ENCODE results near the gene CCNH. TPM values are rescaled to one million over a fixed set of nuclear protein-coding genes. Genes with fewer than 3 reads are reported as not detected.
A peak's percentile ranks its signal among the peaks of the same experiment; 100 is the strongest.

Gene CCNH
- total and polyA plus RNA-seq, 9 of the 15 experiments (the other 6 are each of a cell fraction or from before 2014, with no cell fraction given): 100 to 213 (median 150) TPM

GRCh38 chr5:87412630-87413342, at the start of gene CCNH (continued):
- TF ChIP-seq CHD7 (IDR thresholded peaks at IDR 0.05; ENCODE audit: low read depth, low read length) (no peak), PPARD (CRISPR knock-in tag; IDR thresholded peaks at IDR 0.05) (no peak), ELF1 (tag; IDR thresholded peaks at IDR 0.05) (peak; percentile 84), RUNX1 (IDR thresholded peaks at IDR 0.05; ENCODE audit: low read depth) (no peak), RNF219 (CRISPR knock-in tag; IDR thresholded peaks at IDR 0.05) (no peak), ZNF717 (CRISPR knock-in tag; IDR thresholded peaks at IDR 0.05) (no peak), ZNF316 (IDR thresholded peaks at IDR 0.05) (no peak), TFAP4 (CRISPR knock-in tag; IDR thresholded peaks at IDR 0.05; ENCODE audit: borderline replicate concordance) (peak; percentile 64; the same call in 1 of the 2 replicates), CSDE1 (IDR thresholded peaks at IDR 0.05) (peak in 1 of 2 experiments; percentile 66; a peak in 1 of 4 replicates), FOXK1 (CRISPR knock-in tag; IDR thresholded peaks at IDR 0.05; ENCODE audit: borderline replicate concordance) (no peak), HMGN3 (IDR thresholded peaks at IDR 0.05; ENCODE audit: borderline replicate concordance, extremely low read depth, insufficient read length, low read depth, low read length) (peak; percentile 19)

All from K562 (cell line).